Measurements from ENCODE around the gene CTH. TPM values are rescaled to one million over a fixed set of nuclear protein-coding genes. Genes with fewer than 3 reads are reported as not detected.
"Not testable (repeated sequence)": the region's sequence is repeated elsewhere in the genome, so short reads cannot be mapped to it uniquely, and the experiment has no call there.

CTH gene
- 4.2 and 4.7 TPM in 2 replicates for total RNA-seq

DNA sequence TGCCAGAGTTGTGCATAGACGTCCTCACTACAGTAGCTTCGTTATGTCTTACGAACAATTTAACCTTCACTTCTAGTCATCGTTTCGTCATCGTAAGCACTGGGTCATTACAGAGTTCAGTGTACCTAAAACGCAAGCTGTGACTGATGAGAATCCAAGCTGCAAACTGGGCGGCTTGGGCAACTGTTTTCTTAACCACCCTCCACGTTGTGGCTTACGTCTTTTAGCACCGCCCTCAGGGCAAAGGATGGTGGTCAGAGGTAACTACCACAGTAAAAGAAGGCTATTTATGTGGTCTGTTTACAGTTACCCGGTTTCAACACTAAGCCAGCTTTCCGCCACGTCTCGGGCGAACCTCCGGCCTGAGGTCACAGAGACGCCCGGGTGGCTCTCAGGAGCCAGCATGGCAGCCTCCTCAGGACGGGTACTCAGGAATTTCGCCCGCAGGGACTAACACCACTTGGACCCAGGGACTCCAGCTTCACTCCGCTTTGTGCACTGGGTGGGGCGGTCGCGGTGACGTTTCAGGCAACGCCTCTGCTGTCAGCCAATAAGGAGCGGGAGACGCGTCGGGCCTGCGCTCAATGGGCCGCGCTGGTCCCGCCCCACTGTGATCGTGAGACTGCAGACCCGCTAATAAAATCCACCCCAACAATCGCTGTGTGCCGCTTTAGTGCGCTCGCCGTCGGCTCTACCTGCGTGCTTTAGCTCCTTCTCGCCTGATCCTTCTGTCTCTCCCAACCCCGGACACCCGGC lies at the start of gene CTH:
Gene CTH (plus strand): TSS at position 665 of the 756 bp plus-strand sequence. CDS start 148 bp downstream, outside the sequence.
- peak; percentile 98 for DNase-seq (ENCODE audit: low read depth)
- H3K4me3 ChIP-seq (ENCODE audit: low read depth, low read length) = peak within 1 kb of the TSS; percentile 94
- TF ChIP-seq CTCF (IDR thresholded peaks at IDR 0.05; ENCODE audit: insufficient read depth, low read depth, low read length) = no peak

DNA sequence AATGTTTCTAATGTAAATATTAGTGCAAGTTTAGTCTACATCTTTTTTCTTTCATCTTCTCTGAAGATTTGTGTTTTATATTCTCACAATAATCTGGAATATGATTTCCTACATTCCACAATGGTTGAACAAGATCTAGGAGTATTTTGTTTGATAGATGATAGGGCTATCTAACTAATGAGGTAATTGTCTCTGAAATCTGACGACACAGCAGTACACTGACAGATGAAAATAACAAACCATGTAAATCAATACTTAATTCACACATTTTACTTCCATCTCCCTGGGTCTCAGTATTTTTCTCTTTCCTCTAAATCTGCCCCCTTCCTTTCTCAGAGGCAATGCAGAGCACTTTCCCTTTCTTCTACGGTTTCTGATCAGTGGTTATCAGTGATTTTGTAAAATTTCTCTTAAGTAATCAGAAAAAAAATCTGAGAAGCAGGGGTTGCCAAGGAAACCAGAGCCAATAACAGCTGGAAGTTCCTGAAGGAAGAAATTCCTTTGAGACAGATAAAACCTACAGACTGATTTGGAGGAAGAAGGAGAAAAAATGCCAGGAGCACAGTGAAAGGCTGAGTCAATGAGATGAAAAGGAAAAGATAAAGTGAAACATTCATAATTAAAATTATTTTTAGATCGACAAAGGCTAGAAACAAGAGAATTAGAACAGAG lies 49.2 kb upstream of the CTH start:
- TF ChIP-seq CTCF (IDR thresholded peaks at IDR 0.05; ENCODE audit: insufficient read depth, low read depth, low read length) = no peak
- DNase-seq (ENCODE audit: low read depth) = peak; percentile 58
- no peak overlapping the region for H3K4me3 ChIP-seq (ENCODE audit: low read depth, low read length)

DNA sequence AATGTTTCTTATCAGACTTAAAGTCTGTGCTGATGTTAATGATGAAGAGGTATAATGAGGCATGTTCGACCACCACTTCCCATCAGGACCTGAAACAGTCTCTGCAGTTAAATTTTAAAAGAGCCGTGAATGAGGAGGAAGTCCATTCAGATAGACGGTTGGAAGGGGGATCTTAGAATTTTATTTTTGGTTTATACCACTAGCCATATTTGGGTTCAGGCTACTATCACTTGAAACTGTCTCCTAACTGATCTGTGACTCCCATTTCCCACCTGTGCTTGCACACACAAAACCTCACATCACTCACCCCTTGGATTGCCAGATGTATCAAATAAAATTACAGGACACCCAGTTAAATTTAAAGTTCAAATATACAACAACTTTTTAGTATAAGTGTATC lies 46.6 kb upstream of the CTH start:
- H3K4me3 ChIP-seq (ENCODE audit: low read depth, low read length) = no peak overlapping the region
- DNase-seq (ENCODE audit: low read depth) = no peak
- no peak for TF ChIP-seq CTCF (IDR thresholded peaks at IDR 0.05; ENCODE audit: insufficient read depth, low read depth, low read length)

DNA sequence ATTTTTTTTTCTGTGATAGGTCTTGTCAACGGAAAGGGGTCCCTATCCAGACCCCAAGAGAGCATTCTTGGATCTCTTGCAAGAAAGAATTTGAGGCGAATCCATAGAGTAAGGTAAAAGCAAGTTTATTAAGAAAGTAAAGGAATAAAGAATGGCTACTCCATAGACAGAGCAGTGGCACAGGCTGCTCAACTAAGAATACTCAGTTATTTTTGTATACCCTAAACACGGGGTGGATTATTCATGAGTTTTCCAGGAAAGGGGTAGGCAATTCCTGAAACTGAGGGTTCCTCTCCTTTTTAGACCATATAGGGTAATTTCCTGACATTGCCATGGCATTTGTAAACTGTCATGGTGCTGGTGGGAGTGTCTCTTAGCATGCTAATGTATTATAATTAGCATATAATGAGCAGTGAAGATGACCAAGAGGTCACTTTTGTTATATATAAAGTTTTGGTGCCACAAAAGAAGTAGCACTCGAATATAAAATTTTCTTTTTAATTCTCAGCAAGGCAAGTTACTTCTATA lies 44.6 kb upstream of the CTH start:
- not testable (repeated sequence) for H3K4me3 ChIP-seq (ENCODE audit: low read depth, low read length); DNase-seq (ENCODE audit: low read depth)

DNA sequence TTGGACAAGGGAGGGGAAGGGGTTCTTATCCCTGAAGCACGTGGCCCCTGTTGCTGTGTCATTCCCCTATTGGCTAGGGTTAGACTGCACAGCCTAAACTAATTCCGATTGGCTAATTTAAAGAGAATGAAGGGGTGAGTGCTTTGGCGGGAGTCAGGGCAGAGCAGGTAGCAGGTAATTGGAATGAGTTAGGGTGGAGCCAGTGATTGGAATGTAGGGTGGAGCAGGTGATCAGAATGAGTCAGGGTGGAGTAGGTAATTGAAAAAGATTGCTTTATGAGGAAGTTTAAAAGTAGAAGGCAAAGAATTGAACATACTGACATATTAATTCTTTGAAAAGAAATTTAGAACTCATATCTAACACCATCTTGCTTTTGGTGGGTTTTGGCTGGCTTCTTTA lies 44.1 kb upstream of the CTH start:
- H3K4me3 ChIP-seq (ENCODE audit: low read depth, low read length); DNase-seq (ENCODE audit: low read depth): not testable (repeated sequence)

GRCh38 chr1:70367397-70367796 lies 43.7 kb upstream of the CTH start:
- H3K4me3 ChIP-seq (ENCODE audit: low read depth, low read length); DNase-seq (ENCODE audit: low read depth): not testable (repeated sequence)

DNA sequence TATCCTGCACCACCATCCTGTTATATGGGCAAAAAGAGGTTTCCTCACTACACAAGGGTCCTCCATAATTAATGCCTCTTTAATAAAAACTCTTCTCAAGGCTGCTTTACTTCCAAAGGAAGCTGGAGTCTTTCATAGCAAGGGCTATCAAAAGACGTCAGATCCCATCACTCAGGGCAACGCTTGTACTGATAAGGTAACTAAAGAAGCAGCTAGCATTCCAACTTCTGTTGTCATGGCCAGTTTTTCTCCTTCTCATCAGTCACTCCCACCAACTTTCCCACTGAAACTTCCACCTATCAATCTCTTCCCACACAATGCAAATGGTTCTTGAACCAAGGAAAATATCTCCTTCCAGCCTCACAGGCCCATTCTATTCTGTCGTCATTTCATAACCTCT lies 39.5 kb upstream of the CTH start:
- DNase-seq (ENCODE audit: low read depth); H3K4me3 ChIP-seq (ENCODE audit: low read depth, low read length): not testable (repeated sequence)

GRCh38 chr1:70372426-70372825 lies 38.6 kb upstream of the CTH start:
- no peak overlapping the region for H3K4me3 ChIP-seq (ENCODE audit: low read depth, low read length)
- DNase-seq (ENCODE audit: low read depth) = no peak
- TF ChIP-seq CTCF (IDR thresholded peaks at IDR 0.05; ENCODE audit: insufficient read depth, low read depth, low read length) = no peak

GRCh38 chr1:70373580-70373979 lies 37.5 kb upstream of the CTH start:
- not testable (repeated sequence) for H3K4me3 ChIP-seq (ENCODE audit: low read depth, low read length)
- DNase-seq (ENCODE audit: low read depth) = peak; percentile 5

Measured in fibroblast of villous mesenchyme (primary cell).